Right lobe of liver (tissue), 4 donors: ENCODE measurements around the gene CTTN.

Source experiments
- POLR2A ChIP-seq: fragments of 450-650 bp; IDR thresholded peaks from one replicate; pipeline ENCODE4 v1.6.1; 2017; ENCODE audit warnings: antibody characterized with exemption, mild to moderate bottlenecking
- TF ChIP-seq, protein P1 (sequence below), 4 donors: fragments of 200-600 bp in 3 of 4; fragments of 450-650 bp in 1 of 4; IDR thresholded peaks; one replicate each; pipeline versions ENCODE4 v1.5.1 to v1.8.0; 2016 to 2022; ENCODE audit warnings: antibody characterized with exemption in 4 of 4, mild to moderate bottlenecking in 2 of 4
- donor health status: DM: no; HTN: no; CAD: no.
- donor health status: DM: no; HTN: no; CAD: no.
- donor health status: DM: no; HTN: yes; CAD: no.

DNA sequence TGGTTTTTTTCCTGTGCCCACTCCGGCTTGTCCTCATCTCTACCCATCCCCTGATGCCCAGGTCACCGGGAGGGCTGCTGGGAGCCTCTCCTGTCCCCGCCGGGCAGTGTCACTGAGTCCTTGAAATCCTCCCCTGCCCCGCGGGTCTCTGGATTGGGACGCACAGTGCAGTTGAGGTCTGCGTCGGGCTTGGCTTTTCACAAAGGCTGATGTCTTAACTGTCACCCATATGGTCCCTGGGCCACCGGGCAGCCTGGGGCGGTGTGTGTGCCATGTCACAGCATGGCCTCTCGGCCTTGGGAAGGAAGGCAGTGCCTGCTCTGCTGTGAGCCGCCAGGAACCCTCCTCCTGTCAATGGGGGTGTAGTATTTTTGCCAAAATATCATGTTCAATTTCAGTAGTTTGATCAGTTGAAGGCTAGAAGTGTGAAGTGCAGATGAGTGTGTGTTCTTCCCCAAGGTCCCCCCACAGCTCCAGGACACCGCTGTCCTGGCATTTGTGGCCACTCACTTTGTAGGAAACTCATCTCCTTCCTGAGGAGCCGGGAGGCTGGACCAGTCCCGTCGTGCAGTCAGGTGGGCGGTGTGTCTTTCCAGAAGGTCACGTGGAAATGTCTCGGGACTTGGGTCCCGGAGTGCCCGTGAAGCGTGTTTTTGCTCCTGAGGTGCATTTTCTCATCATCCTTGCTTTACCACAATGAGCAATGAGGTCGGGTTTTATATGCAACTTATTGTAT is 37.6 kb downstream of the CTTN start:
- TF ChIP-seq, protein P1, sequence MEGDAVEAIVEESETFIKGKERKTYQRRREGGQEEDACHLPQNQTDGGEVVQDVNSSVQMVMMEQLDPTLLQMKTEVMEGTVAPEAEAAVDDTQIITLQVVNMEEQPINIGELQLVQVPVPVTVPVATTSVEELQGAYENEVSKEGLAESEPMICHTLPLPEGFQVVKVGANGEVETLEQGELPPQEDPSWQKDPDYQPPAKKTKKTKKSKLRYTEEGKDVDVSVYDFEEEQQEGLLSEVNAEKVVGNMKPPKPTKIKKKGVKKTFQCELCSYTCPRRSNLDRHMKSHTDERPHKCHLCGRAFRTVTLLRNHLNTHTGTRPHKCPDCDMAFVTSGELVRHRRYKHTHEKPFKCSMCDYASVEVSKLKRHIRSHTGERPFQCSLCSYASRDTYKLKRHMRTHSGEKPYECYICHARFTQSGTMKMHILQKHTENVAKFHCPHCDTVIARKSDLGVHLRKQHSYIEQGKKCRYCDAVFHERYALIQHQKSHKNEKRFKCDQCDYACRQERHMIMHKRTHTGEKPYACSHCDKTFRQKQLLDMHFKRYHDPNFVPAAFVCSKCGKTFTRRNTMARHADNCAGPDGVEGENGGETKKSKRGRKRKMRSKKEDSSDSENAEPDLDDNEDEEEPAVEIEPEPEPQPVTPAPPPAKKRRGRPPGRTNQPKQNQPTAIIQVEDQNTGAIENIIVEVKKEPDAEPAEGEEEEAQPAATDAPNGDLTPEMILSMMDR (IDR thresholded peaks at IDR 0.05) = no peak
- TF ChIP-seq POLR2A = no peak
